Caki2 (cell line): ENCODE results near the gene STAC3. TPM values are rescaled to one million over a fixed set of nuclear protein-coding genes. Genes with fewer than 3 reads are reported as not detected.

Experiments
- DNase-seq: peaks from one replicate; pipeline ENCODE4 v3.0.0-alpha.2; 2015; ENCODE audit warnings: low read depth
- in situ Hi-C: cut with HindIII; loops from 2 replicates; pipeline ENCODE4 v1.10.0; 2016; ENCODE audit warnings: low sequenced_read_pairs, low pct_unique_long_range_greater_than_20kb, mixed read lengths
- total RNA-seq: library from RNA; depleted of rRNA; stranded (reverse); fragments of >200 nt; shearing (Covaris generic); gene quantifications from 2 replicates; pipeline ENCODE4 v1.2.3, GENCODE V29; 2014; ENCODE audit warnings: low replicate concordance

STAC3 gene
- total RNA-seq, 1 experiment from 2014 or later = 0.95 TPM

GRCh38 chr12:57258977-57259970 lies 8.3 kb upstream of the STAC3 start:
- in situ Hi-C loops = no loop called here
- DNase-seq = no peak

GRCh38 chr12:57255916-57256315 lies 4.9 kb upstream of the STAC3 start:
- DNase-seq = no peak
- in situ Hi-C loops = no loop called here

GRCh38 chr12:57254506-57255280 lies 3.7 kb upstream of the STAC3 start:
- DNase-seq = no peak
- in situ Hi-C loops = no loop called here

GRCh38 chr12:57250541-57250940 lies 446 bp downstream of the STAC3 start:
- no peak for DNase-seq
- in situ Hi-C loops = no loop called here

- in situ Hi-C loops = no loop called here
- no peak for DNase-seq
Observed at GRCh38 chr12:57248934-57249742, 1.8 kb downstream of the STAC3 start.

GRCh38 chr12:57247041-57247440 lies 3.9 kb downstream of the STAC3 start:
- no peak for DNase-seq
- in situ Hi-C loops = no loop called here

GRCh38 chr12:57244312-57244696 lies 6.7 kb downstream of the STAC3 start:
- no peak for DNase-seq
- in situ Hi-C loops = no loop called here

GRCh38 chr12:57243521-57244311 lies 7.3 kb downstream of the STAC3 start:
- in situ Hi-C loops = no loop called here
- DNase-seq = peak; percentile 75

GRCh38 chr12:57242691-57243454 lies 8.1 kb downstream of the STAC3 start:
- in situ Hi-C loops = no loop called here

GRCh38 chr12:57242329-57242690 lies 8.7 kb downstream of the STAC3 start:
- in situ Hi-C loops = no loop called here
- DNase-seq = no peak

More at GRCh38 chr12:57242691-57243454, 8.1 kb downstream of the STAC3 start:
- peak; percentile 56 for DNase-seq

GRCh38 chr12:57241402-57242310 lies 9.3 kb downstream of the STAC3 start:
- no peak for DNase-seq
- in situ Hi-C loops = no loop called here

GRCh38 chr12:57240926-57241401 lies 10.0 kb downstream of the STAC3 start:
- in situ Hi-C loops = no loop called here
- DNase-seq = no peak

GRCh38 chr12:57240066-57240921 lies 10.7 kb downstream of the STAC3 start:
- peak; percentile 81 for DNase-seq
- in situ Hi-C loops = no loop called here

GRCh38 chr12:57239587-57240065 lies 11.4 kb downstream of the STAC3 start:
- peak; percentile 47 for DNase-seq
- in situ Hi-C loops = no loop called here
